B cell (primary cell): ENCODE data around the gene PRELID1. TPM values are rescaled to one million over a fixed set of nuclear protein-coding genes. Genes with fewer than 3 reads are reported as not detected.
A peak's percentile ranks its signal among the peaks of the same experiment; 100 is the strongest.

Experiments
- ATAC-seq: fragments of 200-7000 bp; cut with Tn5 transposase; one replicate; pipeline ENCODE4 v1.10.0; 2021; ENCODE audit warnings: low read depth, mild to moderate bottlenecking, moderate number of reproducible peaks, moderate library complexity
- CTCF ChIA-PET: fragments of 350-600 bp; sonication (Branson Sonifier 250); formaldehyde crosslinking; loops from one replicate; lab custom pipeline; 2021; ENCODE audit warnings: antibody characterized with exemption, inconsistent platforms; lab: Charles Lee
- POLR2A ChIA-PET: fragments of 350-600 bp; sonication (Branson Sonifier 250); formaldehyde crosslinking; loops from one replicate; lab custom pipeline; 2021; ENCODE audit warnings: antibody characterized with exemption; lab: Charles Lee
- DNase-seq: peaks from one replicate; pipeline ENCODE4 v3.0.0; 2013
- H2AFZ ChIP-seq: 2 replicates; pipeline ENCODE4 v1.6.1; 2012; ENCODE audit warnings: mild to moderate bottlenecking, low read depth, low read length; ENCODE audit not compliant: insufficient read depth, poor library complexity, severe bottlenecking
- H3K27ac ChIP-seq, 2 donors: 1 replicate in 1 of 2; 2 replicates in 1 of 2; pipeline ENCODE4 v1.5.1; 2012 to 2013; ENCODE audit warnings: low read length in 2 of 2, mild to moderate bottlenecking in 2 of 2, moderate library complexity in 1 of 2
- H3K27me3 ChIP-seq, 4 experiments: fragments of 200-600 bp in 1 of 4; sonication (generic) in 1 of 4; replicated peaks in 1 of 4; 1 replicate in 2 of 4; 2 replicates in 2 of 4; pipeline versions ENCODE4 v1.6.1 to v1.7.0; 2013 to 2016; ENCODE audit warnings: low read length in 3 of 4, mild to moderate bottlenecking in 2 of 4, mixed read lengths in 1 of 4, moderate library complexity in 1 of 4; ENCODE audit not compliant: insufficient read depth in 4 of 4, control insufficient read depth in 3 of 4; ENCODE audit errors: control extremely low read depth in 1 of 4
- H3K36me3 ChIP-seq, 2 experiments: replicated peaks in 1 of 2; 1 replicate in 1 of 2; 2 replicates in 1 of 2; pipeline versions ENCODE4 v1.6.1 to v1.7.1; 2013; ENCODE audit warnings: low read length in 1 of 2; ENCODE audit not compliant: insufficient read depth in 2 of 2, control insufficient read depth in 1 of 2; ENCODE audit errors: control extremely low read depth in 1 of 2, extremely low read depth in 1 of 2
- H3K4me1 ChIP-seq, 2 donors: fragments of 200-600 bp in 1 of 2; sonication (generic) in 1 of 2; 1 replicate in 1 of 2; 2 replicates in 1 of 2; pipeline versions ENCODE4 v1.5.1 to v1.6.1; 2013 to 2017; ENCODE audit warnings: low read length in 2 of 2; ENCODE audit not compliant: control insufficient read depth in 2 of 2, insufficient read depth in 2 of 2
- H3K4me2 ChIP-seq: replicated peaks from 2 replicates; pipeline ENCODE3; 2012; ENCODE audit warnings: mild to moderate bottlenecking, low read depth, low read length; ENCODE audit not compliant: poor library complexity, severe bottlenecking
- H3K4me3 ChIP-seq, 5 experiments: fragments of 200-600 bp in 1 of 5; sonication (generic) in 1 of 5; 1 replicate in 3 of 5; 2 replicates in 2 of 5; pipeline versions ENCODE4 v1.5.1 to v1.7.0; 2011 to 2016; ENCODE audit warnings: low read length in 4 of 5, mild to moderate bottlenecking in 4 of 5, low read depth in 2 of 5, control low read depth in 1 of 5, moderate library complexity in 1 of 5; ENCODE audit not compliant: insufficient read depth in 1 of 5; ENCODE audit errors: control extremely low read depth in 1 of 5, extremely low read depth in 1 of 5
- H3K79me2 ChIP-seq: fragments of 200-600 bp; sonication (generic); one replicate; pipeline ENCODE4 v1.6.0; 2016; ENCODE audit warnings: low read length; ENCODE audit not compliant: control insufficient read depth, insufficient read depth
- H3K9ac ChIP-seq: fragments of 200-600 bp; sonication (generic); 2 replicates; pipeline ENCODE4 v1.6.1; 2017; ENCODE audit warnings: mild to moderate bottlenecking, low read length, moderate library complexity
- H3K9me3 ChIP-seq, 3 donors: one replicate each; pipeline versions ENCODE4 v1.6.1 to v1.7.1; 2013; ENCODE audit warnings: low read length in 2 of 3; ENCODE audit not compliant: control insufficient read depth in 2 of 3, insufficient read depth in 1 of 3; ENCODE audit errors: control extremely low read depth in 1 of 3
- H4K20me1 ChIP-seq: 2 replicates; pipeline ENCODE4 v1.6.0; 2012; ENCODE audit warnings: mild to moderate bottlenecking, low read length; ENCODE audit not compliant: insufficient read depth, control insufficient read depth, poor library complexity, severe bottlenecking
- H3K27ac Mint-ChIP-seq: one replicate; pipeline ENCODE4 v1.8.0; 2021; ENCODE audit warnings: mixed read lengths
- H3K27me3 Mint-ChIP-seq: one replicate; pipeline ENCODE4 v1.8.0; 2021; ENCODE audit warnings: mixed read lengths
- H3K4me1 Mint-ChIP-seq: one replicate; pipeline ENCODE4 v1.8.0; 2021; ENCODE audit warnings: mixed read lengths
- H3K4me3 Mint-ChIP-seq: one replicate; pipeline ENCODE4 v1.8.0; 2021; ENCODE audit warnings: mixed read lengths
- H3K9me3 Mint-ChIP-seq: one replicate; pipeline ENCODE4 v1.8.0; 2022; ENCODE audit warnings: mixed read lengths; ENCODE audit not compliant: insufficient read depth
- EZH2 ChIP-seq: IDR thresholded peaks from 2 replicates; pipeline ENCODE4 v1.6.1; 2012; ENCODE audit warnings: borderline replicate concordance, low read depth, mild to moderate bottlenecking, moderate library complexity, low read length; ENCODE audit not compliant: insufficient read depth, poor library complexity, severe bottlenecking
- WGBS: methylation state at CpG from one replicate; pipeline ENCODE4 v1.1.5; 2013; ENCODE audit warnings: missing lambda C conversion rate; ENCODE audit not compliant: insufficient coverage; 5-methylcytosine and 5-hydroxymethylcytosine counted together
- intact Hi-C: fragments of 100-400 bp; cut with micrococcal nuclease; formaldehyde crosslinking; loops from one replicate; pipeline ENCODE4 v1.10.0; 2022
- polyA plus RNA-seq: library from polyadenylated mRNA; depleted of rRNA; stranded (reverse); fragments of >200 nt; gene quantifications from 2 replicates; pipeline ENCODE4 v1.2.3, GENCODE V29; 2012
- total RNA-seq, 2 donors: library from RNA; stranded (reverse); fragments of 120-200 nt in 1 of 2; gene quantifications; 1 replicate in 1 of 2; 2 replicates in 1 of 2; pipeline versions ENCODE4 v1.2.3 to v1.2.4, GENCODE V29; 2013 to 2022
- TF ChIP-seq, protein P1 (sequence below): fragments of 200-600 bp; IDR thresholded peaks from one replicate; pipeline ENCODE4 v1.8.0; 2022; ENCODE audit warnings: antibody characterized with exemption, mild to moderate bottlenecking

Gene PRELID1
- total and polyA plus RNA-seq, 2 donors (not counting 1 experiment from before 2014, with no cell fraction given) = 71.7 to 86.8 TPM

DNA sequence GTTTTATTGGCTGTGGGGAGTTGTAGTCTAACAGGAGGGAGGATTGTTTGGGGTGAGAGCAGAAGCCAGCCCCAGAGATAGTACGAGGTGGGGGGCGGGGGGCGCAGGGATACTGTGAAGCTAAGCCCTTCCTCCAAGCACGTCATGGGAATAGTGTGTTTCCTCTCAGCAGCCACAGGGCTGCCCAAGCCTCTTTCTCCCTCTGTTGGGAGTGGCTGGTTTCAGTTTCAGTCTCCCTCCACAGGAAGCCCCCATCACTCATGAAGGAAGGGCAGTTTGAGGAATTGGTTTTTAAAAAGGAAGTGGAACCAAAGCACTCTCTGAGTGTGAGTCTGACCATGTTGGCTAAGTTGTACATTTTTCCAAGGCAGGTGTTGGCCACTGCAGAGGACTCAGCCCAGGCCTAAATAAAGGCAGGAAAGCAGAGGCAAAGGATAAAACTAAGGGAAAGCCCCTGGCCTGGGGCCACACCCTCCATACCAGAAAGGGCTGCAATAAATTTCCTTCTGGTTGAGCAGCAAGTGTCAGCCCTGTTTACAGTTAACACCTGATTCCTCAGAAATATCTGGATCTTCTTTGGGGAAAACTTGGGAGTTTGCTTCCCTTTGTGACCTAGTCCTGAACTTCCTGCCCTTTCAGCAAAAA lies 3.2 kb upstream of the PRELID1 start:
- Histone ChIP-seq H3K36me3 (peaks cover 2 to 21% of the 10 kb centered on the region in 2 experiments), H3K27ac (peak overlapping the region; percentile 79 to 81), H3K9ac (peak overlapping the region; percentile 38), H4K20me1 (peaks cover 16% of the 10 kb centered on the region), H3K4me1 (peaks cover 69 to 87% of the 10 kb centered on the region in 2 donors), H2AFZ (peak overlapping the region; percentile 6), H3K27me3 (no peaks in the 10 kb centered on the region), H3K79me2 (peaks cover 41% of the 10 kb centered on the region), H3K4me2 (peak overlapping the region; percentile 87), H3K9me3 (no peaks in the 10 kb centered on the region), H3K4me3 (peak overlapping the region in 3 of 5 experiments; percentile 7 to 54 (median 18))
- CTCF ChIA-PET = interaction anchor here (1.1 to 3.8 kb wide), 5 partner anchors 9 to 103 kb away, joined by 3 to 26 read pairs (median 4); no protein-coding TSS in a partner anchor
- intact Hi-C loops = loop anchor here (1.0 to 5.0 kb wide), 6 partner anchors 12 to 302 kb away; partner anchors contain the start of genes B4GALT7, DOK3, LMAN2 and NSD1
- peak overlapping the region; percentile 95 for H3K4me3 Mint-ChIP-seq
- H3K4me1 Mint-ChIP-seq = peaks cover 85% of the 10 kb centered on the region
- WGBS = 0% methylated on average over 3 of the region's 4 CpGs
- no peaks in the 10 kb centered on the region for H3K9me3 Mint-ChIP-seq
- H3K27me3 Mint-ChIP-seq = no peaks in the 10 kb centered on the region
- peak; percentile 71 for ATAC-seq
- POLR2A ChIA-PET = interaction anchor here (0.6 to 0.7 kb wide), 2 partner anchors 9 to 16 kb away, joined by 3 to 8 read pairs; no protein-coding TSS in a partner anchor
- TF ChIP-seq EZH2 = no peak
- TF ChIP-seq, protein P1, sequence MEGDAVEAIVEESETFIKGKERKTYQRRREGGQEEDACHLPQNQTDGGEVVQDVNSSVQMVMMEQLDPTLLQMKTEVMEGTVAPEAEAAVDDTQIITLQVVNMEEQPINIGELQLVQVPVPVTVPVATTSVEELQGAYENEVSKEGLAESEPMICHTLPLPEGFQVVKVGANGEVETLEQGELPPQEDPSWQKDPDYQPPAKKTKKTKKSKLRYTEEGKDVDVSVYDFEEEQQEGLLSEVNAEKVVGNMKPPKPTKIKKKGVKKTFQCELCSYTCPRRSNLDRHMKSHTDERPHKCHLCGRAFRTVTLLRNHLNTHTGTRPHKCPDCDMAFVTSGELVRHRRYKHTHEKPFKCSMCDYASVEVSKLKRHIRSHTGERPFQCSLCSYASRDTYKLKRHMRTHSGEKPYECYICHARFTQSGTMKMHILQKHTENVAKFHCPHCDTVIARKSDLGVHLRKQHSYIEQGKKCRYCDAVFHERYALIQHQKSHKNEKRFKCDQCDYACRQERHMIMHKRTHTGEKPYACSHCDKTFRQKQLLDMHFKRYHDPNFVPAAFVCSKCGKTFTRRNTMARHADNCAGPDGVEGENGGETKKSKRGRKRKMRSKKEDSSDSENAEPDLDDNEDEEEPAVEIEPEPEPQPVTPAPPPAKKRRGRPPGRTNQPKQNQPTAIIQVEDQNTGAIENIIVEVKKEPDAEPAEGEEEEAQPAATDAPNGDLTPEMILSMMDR = no peak
- peak; percentile 91 for DNase-seq
- peak overlapping the region; percentile 93 for H3K27ac Mint-ChIP-seq

DNA sequence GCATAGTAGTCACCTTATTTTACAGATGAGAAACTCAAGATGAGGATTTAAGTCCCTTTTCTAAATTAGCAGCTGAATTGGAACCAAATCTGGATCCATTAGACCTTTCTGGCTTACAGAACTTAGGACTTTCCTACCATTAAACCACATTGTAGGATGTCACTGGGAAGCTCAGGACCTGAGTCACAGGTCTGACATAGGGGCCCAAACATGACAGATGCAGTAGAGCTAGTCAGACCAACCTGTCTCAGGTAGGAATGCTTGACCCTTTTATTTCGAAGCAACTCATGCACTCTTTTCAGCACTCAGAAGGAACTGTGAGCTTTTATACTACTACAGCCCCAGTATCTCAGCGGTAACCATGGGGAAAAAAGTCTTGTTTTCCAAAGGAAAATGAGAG lies 2.6 kb upstream of the PRELID1 start:
- Histone ChIP-seq H3K9ac (peak overlapping the region; percentile 38), H4K20me1 (peaks cover 22% of the 10 kb centered on the region), H3K4me3 (peak overlapping the region in 1 of 5 experiments; percentile 54), H3K27me3 (no peaks in the 10 kb centered on the region), H3K9me3 (no peaks in the 10 kb centered on the region), H2AFZ (no peak overlapping the region), H3K79me2 (peaks cover 45% of the 10 kb centered on the region), H3K4me1 (peaks cover 67 to 85% of the 10 kb centered on the region in 2 donors), H3K27ac (peak overlapping the region; percentile 79 to 81), H3K36me3 (peaks cover under 1 to 24% of the 10 kb centered on the region in 2 experiments), H3K4me2 (peak overlapping the region; percentile 87)
- DNase-seq (no peak), ATAC-seq (no peak)
- H3K4me1 Mint-ChIP-seq = peaks cover 85% of the 10 kb centered on the region
- peak overlapping the region; percentile 93 for H3K27ac Mint-ChIP-seq
- H3K27me3 Mint-ChIP-seq = no peaks in the 10 kb centered on the region
- TF ChIP-seq, protein P1 = no peak
- TF ChIP-seq EZH2 = no peak
- H3K4me3 Mint-ChIP-seq = peak overlapping the region; percentile 95
- H3K9me3 Mint-ChIP-seq = no peaks in the 10 kb centered on the region
- intact Hi-C loops = loop anchor here (1.0 to 5.0 kb wide), 6 partner anchors 11 to 301 kb away; partner anchors contain the start of genes B4GALT7, DOK3, LMAN2 and NSD1
- POLR2A ChIA-PET = interaction anchor here (1.2 kb wide), 1 partner anchor 12 kb away, joined by 3 read pairs; no protein-coding TSS in a partner anchor
- CTCF ChIA-PET = interaction anchor here (0.8 to 3.8 kb wide), 5 partner anchors 9 to 188 kb away, joined by 3 to 26 read pairs (median 5); no protein-coding TSS in a partner anchor
- WGBS = no CpG with 5 or more reads among the region's 2 CpGs
